NCI-H774 (cell line): ENCODE data around the gene TRPC4AP.
"Not testable (repeated sequence)": the region's sequence is repeated elsewhere in the genome, so short reads cannot be mapped to it uniquely, and the experiment has no call there.

Experiments used
- DNase-seq: peaks from one replicate; lab custom pipeline; 2025; lab: John Stamatoyannopoulos, UW

TRPC4AP gene

DNA sequence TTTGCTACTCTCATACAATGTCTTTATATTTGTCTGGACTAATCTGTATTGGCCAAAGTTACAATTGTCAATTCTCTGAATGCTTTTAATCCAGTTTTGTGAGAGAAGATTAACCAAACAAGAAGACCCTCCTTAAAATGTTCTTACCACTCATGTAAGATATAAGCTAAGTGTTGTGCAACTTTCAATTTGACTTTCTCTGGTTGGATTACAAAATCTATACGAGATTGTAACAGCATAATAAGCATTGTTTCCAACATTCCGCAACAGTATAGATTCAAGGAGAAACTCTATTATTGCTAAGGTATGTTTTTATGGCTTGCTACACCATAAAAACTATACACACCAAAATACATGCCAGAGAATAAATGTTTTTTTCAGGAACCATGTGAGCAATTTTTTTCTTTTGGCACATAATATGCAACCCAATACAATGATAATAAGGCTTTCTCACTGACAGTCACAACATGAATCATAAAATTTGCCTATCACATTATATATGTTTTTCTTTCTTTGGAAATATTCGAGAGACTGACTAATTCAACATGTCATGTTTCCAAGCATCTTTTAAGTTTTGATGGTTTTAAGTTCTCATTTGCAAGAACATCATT is 12.2 kb upstream of the TRPC4AP start:
- no peak for DNase-seq

DNA sequence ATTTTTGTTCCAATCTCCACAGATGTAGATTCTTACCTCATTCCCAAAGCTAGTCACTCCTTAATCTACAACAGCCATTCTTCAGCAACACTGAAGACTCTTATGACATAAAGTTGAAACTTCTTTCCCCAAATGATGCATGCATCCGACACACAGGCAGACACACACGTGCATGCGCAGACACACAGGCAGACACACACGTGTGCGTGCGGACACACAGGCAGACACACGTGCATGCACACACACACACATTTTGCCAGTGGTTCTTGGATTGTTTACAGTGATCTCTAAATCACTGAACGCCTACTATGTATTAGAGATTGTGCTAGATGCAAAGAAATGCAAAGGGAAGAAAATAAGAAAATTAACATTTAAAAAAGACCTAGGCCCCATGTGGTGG is 9.0 kb upstream of the TRPC4AP start:
- no peak for DNase-seq

GRCh38 chr20:35093267-35093884 is 769 bp upstream of the TRPC4AP start:
- no peak for DNase-seq

GRCh38 chr20:35091816-35092523 is 637 bp downstream of the TRPC4AP start:
- no peak for DNase-seq

- no peak for DNase-seq
These were observed 4.1 kb downstream of the TRPC4AP start for GRCh38 chr20:35088231-35089145.

GRCh38 chr20:35087791-35088190 is 4.8 kb downstream of the TRPC4AP start:
- no peak for DNase-seq

DNA sequence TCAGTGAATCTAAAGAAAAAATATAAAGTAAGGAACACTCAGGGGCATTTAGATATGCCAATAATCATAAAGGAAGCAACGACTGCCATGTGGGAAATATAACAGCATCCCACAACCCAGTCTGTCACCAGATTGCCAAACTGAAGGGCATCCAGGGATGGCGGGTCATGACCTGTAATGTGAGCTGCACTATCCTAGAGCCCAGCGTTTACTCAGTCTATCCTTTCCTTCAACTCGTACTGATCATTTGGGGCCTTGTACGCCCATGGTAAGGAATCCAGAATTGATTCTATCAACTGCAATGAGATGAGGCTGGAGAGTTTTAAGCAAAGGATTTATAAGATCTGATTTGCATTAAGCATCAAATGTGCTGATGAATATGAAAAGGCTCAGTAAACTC is 5.3 kb downstream of the TRPC4AP start:
- no peak for DNase-seq

- DNase-seq: no peak
These were observed 7.0 kb downstream of the TRPC4AP start for GRCh38 chr20:35085477-35086225.

DNA sequence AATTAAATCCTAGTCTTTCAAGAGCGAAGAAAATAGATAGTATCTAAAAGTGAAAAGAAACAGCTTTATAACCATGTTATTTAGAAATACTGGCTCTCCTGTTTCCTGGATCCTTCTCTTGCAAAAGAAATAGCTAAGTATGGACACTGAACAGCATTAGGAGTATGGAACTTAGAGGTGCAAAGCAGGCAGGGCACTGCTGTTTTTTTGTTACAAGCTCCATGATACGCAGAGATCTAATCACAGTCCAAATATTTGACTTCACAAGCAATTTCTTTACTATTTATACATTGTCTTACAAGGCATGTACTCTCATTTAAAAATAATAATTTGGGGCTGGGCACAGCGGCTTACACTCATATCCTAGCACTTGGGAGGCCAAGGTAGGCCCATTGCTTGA is 7.6 kb downstream of the TRPC4AP start:
- DNase-seq: no peak

DNA sequence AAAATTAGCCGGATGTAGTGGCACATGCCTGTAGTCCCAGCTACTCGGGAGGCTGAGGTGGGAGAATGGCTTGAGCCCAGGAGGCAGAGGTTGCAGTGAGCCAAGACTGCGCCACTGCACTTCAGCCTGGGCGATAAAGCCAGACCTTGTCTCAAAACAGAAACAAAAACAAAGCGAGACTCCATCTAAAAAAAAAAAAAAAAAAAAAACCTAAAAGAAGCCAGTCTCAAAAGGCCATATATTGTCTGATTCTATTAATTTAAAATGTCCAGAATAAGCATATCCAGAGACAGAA is 12.3 kb downstream of the TRPC4AP start:
- not testable (repeated sequence) for DNase-seq

DNA sequence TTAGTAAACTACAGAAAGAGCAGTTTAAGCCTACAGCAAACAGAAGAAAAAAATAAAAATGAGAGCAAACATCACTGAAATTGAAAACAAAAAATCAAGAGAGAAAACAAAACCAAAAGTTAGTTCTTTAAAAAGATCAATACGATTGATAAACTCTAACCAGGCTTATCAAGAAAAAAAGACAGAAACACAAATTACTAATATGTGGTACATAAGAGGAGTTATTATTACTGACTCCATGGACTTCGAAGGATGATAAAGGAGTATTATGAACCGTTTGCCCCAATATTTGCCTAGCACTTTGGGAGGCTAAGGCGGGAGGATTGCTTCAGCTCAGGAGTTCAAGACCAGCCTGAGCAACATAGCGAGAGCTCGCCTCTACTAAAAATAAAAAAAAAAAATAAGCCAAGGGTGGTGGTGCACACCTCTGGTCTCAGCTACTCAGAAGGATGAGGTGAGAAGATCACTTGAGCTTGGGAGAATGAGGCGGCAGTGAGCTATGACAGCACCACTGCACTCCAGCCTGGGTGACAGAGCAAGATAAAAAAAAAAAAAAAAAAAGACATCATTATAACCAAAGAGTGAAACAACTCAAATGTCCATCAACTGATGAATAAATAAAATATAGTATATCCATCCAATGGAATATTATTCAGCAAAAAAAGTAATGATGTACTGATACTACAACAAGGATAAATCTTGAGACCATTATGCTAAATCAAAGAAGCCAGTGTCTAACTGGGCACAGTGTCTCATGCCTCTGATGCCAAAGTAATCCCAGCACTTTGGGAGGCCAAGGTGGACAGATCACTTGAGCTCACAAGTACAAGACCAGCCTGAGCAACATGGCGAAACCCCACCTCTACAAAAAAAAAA is 12.9 kb downstream of the TRPC4AP start:
- DNase-seq: no peak

- no peak for DNase-seq
These were observed 14.7 kb downstream of the TRPC4AP start for GRCh38 chr20:35077872-35078271.

- no peak for DNase-seq
These were observed 15.3 kb downstream of the TRPC4AP start for GRCh38 chr20:35077341-35077740.

GRCh38 chr20:35071436-35072153 is 21.0 kb downstream of the TRPC4AP start:
- DNase-seq: not testable (repeated sequence)

DNA sequence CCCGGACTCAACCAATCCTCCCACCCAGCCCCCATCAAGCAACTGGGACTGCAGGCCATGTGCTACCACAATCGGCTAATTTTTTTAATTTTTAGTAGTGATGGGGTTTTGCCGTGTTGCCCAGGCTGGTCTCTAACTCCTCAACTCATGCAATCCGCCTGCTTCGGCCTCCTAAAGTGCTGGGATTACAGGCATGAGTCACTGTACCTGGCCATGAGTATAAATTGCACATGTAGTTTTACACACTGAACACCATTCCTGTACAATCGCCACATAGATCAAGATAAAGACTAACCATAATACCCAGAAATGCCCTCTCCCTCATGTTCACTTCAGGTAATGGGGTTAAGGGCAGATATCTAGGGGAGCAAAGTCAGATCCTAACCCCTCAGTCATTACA is 26.4 kb downstream of the TRPC4AP start:
- no peak for DNase-seq

DNA sequence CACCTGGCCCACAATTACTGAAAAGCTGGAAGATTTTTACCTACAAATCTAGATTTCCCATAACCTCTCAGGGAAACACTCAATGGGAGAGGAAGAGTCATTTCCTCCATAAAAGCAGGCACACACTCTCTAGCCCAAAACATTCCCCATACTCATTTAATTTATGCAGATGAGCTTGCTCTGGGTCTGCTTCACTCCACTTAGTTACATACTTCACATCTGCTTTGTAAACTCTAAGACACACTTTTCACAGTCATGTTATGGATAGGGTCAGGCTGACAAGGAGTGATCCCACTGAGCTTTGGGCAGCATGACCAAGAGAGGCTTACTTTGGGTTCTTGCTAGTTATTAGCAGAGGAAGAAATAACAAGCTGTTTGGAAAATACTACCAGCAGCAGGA is 27.4 kb downstream of the TRPC4AP start:
- no peak for DNase-seq

DNA sequence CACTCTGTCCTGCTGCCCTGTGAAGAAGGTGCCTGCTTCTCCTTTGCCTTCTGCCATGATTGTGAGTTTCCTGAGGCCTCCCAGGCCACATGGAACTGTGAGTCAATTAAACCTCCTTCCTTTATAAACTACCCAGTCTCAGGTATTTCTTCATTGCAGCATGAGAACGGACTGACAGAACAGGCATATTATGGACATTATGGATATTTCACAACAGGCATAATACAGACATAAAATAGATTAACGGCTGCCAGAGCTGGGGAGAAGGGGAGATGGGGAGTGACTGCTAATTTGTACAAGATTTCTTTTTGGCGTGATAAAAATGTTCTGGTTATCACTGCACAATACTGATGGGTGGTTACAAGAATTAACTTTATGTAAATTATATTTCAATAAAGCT is 29.4 kb downstream of the TRPC4AP start:
- DNase-seq: no peak

DNA sequence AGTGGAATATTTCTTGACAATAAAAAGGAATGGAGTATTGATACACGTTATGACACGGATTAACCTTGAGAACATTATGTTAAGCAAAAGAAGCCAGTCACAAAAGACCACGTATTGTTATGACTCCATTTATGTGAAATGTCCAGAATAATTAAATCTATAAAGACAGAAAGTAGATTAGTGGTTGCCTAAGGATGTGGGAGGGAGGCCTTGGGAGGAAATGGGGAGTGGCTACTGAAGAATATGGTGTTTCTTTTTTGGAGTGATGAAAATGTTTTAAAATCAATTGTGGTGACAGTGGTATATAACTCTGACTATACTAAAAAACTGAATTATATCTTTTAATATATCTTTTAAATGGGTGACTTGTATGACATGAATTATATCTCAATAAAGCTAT is 30.1 kb downstream of the TRPC4AP start:
- no peak for DNase-seq

- DNase-seq: no peak
These were observed 32.4 kb downstream of the TRPC4AP start for GRCh38 chr20:35060168-35060567.

- no peak for DNase-seq
These were observed 33.0 kb downstream of the TRPC4AP start for GRCh38 chr20:35059612-35060011.
